Measurements from ENCODE around the gene MARVELD1.

DNA sequence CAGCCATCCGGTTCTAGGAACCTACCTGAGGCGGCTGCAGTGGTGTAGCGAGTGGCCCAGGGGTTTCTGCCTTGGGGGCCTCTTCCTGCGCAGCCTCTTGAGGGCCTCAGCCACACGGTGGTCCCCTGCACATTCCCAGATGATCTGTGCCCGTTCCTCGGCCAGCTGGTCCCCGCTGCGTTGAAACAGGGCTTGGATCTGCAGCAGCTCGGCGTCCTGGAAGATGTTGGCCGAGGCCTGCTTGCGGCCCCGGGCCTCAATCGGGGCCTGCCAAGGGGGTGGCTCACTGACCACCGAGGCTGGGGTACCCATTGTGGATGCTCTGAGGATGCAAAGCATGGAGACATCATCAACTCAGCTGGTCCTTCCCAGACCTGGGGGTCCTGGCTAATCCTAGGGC is 33.9 kb upstream of the MARVELD1 start:
- no peak for TF ChIP-seq EZH2 (IDR thresholded peaks at IDR 0.05; ENCODE audit: borderline replicate concordance, low read length)
- TF ChIP-seq, protein P1, sequence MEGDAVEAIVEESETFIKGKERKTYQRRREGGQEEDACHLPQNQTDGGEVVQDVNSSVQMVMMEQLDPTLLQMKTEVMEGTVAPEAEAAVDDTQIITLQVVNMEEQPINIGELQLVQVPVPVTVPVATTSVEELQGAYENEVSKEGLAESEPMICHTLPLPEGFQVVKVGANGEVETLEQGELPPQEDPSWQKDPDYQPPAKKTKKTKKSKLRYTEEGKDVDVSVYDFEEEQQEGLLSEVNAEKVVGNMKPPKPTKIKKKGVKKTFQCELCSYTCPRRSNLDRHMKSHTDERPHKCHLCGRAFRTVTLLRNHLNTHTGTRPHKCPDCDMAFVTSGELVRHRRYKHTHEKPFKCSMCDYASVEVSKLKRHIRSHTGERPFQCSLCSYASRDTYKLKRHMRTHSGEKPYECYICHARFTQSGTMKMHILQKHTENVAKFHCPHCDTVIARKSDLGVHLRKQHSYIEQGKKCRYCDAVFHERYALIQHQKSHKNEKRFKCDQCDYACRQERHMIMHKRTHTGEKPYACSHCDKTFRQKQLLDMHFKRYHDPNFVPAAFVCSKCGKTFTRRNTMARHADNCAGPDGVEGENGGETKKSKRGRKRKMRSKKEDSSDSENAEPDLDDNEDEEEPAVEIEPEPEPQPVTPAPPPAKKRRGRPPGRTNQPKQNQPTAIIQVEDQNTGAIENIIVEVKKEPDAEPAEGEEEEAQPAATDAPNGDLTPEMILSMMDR (IDR thresholded peaks at IDR 0.05; ENCODE audit: low read length): no peak
